Measurements from ENCODE around the gene CCDC33.
A peak's percentile ranks its signal among the peaks of the same experiment; 100 is the strongest.

Gene CCDC33

GRCh38 chr15:74373731-74374647, 137.9 kb downstream of the CCDC33 start (continued):
- no peak for TF ChIP-seq ZNF544 (tag by site-specific recombination; IDR thresholded peaks at IDR 0.05)
- TF ChIP-seq ZNF280C (tag by site-specific recombination; IDR thresholded peaks at IDR 0.05): no peak
- no peak for TF ChIP-seq ZNF548 (tag by site-specific recombination; IDR thresholded peaks at IDR 0.05)
- no peak for TF ChIP-seq ZNF354C (tag by site-specific recombination; IDR thresholded peaks at IDR 0.05; ENCODE audit: borderline replicate concordance, low read depth)
- no peak; the same call in 1 of the 2 replicates for TF ChIP-seq ZNF707 (tag by site-specific recombination; IDR thresholded peaks at IDR 0.05)
- TF ChIP-seq ZNF366 (tag by site-specific recombination; conservative IDR thresholded peaks at IDR 0.05): peak; percentile 77
- TF ChIP-seq BCL11A (tag by site-specific recombination; IDR thresholded peaks at IDR 0.05; ENCODE audit: low read depth): peak; percentile 70
- TF ChIP-seq ZBTB8A (tag by site-specific recombination; IDR thresholded peaks at IDR 0.05): peak; percentile 96
- TF ChIP-seq MEIS1 (CRISPR knock-in tag; IDR thresholded peaks at IDR 0.05; ENCODE audit: borderline replicate concordance): no peak
- TF ChIP-seq ZNF571 (tag by site-specific recombination; IDR thresholded peaks at IDR 0.05): no peak
- TF ChIP-seq ZNF174 (tag by site-specific recombination; IDR thresholded peaks at IDR 0.05): no peak
- 0 out of 2 replicates have a peak, but pooled peaks have one; percentile 85 for TF ChIP-seq ZNF2 (tag by site-specific recombination; IDR thresholded peaks at IDR 0.05)
- TF ChIP-seq ZNF37A (tag by site-specific recombination; IDR thresholded peaks at IDR 0.05): no peak
- TF ChIP-seq ZNF157 (tag by site-specific recombination; IDR thresholded peaks at IDR 0.05): no peak
- TF ChIP-seq ZNF664 (tag by site-specific recombination; IDR thresholded peaks at IDR 0.05): no peak
- TF ChIP-seq ZNF10 (tag by site-specific recombination; IDR thresholded peaks at IDR 0.05): no peak
- no peak for TF ChIP-seq ZBTB49 (tag by site-specific recombination; IDR thresholded peaks at IDR 0.05; ENCODE audit: low read depth)
- no peak for TF ChIP-seq ZNF391 (tag by site-specific recombination; IDR thresholded peaks at IDR 0.05; ENCODE audit: borderline replicate concordance, low read depth)
- TF ChIP-seq ZNF16 (tag by site-specific recombination; IDR thresholded peaks at IDR 0.05; ENCODE audit: low read depth): no peak
- TF ChIP-seq ZNF610 (tag by site-specific recombination; IDR thresholded peaks at IDR 0.05; ENCODE audit: borderline replicate concordance): peak; percentile 55; the same call in 1 of the 2 replicates
- TF ChIP-seq BCL6B (tag by site-specific recombination; IDR thresholded peaks at IDR 0.05): no peak
- TF ChIP-seq ZNF514 (tag by site-specific recombination; IDR thresholded peaks at IDR 0.05): no peak
- TF ChIP-seq ZNF791 (tag by site-specific recombination; IDR thresholded peaks at IDR 0.05): no peak
- no peak for TF ChIP-seq SCRT1 (tag by site-specific recombination; IDR thresholded peaks at IDR 0.05; ENCODE audit: borderline replicate concordance)
- no peak for TF ChIP-seq ZNF416 (tag by site-specific recombination; IDR thresholded peaks at IDR 0.05)
- no peak for TF ChIP-seq GLI2 (tag by site-specific recombination; IDR thresholded peaks at IDR 0.05; ENCODE audit: borderline replicate concordance, low read depth)
- no peak for TF ChIP-seq ZNF23 (tag by site-specific recombination; IDR thresholded peaks at IDR 0.05; ENCODE audit: borderline replicate concordance)
- TF ChIP-seq SP2 (tag by site-specific recombination; IDR thresholded peaks at IDR 0.05): peak; percentile 97
- TF ChIP-seq ZNF19 (tag by site-specific recombination; IDR thresholded peaks at IDR 0.05; ENCODE audit: low read depth): no peak
- no peak for TF ChIP-seq ZNF488 (tag by site-specific recombination; IDR thresholded peaks at IDR 0.05)
- TF ChIP-seq ZNF555 (tag by site-specific recombination; conservative IDR thresholded peaks at IDR 0.05): no peak
- no peak for TF ChIP-seq ZNF404 (tag by site-specific recombination; IDR thresholded peaks at IDR 0.05)
